GM21360 (cell line): ENCODE results near the gene SSR2.
"Not testable (repeated sequence)": the region's sequence is repeated elsewhere in the genome, so short reads cannot be mapped to it uniquely, and the experiment has no call there.

Experiments
- ATAC-seq: cut with Tn5 transposase; IDR thresholded peaks from one replicate; pipeline ENCODE4 v1.9.1; 2021; ENCODE audit warnings: mild to moderate bottlenecking, moderate library complexity; ENCODE audit not compliant: unreplicated experiment

SSR2 gene

GRCh38 chr1:156048663-156049258, 28.0 kb upstream of the SSR2 start:
- ATAC-seq = no peak

DNA sequence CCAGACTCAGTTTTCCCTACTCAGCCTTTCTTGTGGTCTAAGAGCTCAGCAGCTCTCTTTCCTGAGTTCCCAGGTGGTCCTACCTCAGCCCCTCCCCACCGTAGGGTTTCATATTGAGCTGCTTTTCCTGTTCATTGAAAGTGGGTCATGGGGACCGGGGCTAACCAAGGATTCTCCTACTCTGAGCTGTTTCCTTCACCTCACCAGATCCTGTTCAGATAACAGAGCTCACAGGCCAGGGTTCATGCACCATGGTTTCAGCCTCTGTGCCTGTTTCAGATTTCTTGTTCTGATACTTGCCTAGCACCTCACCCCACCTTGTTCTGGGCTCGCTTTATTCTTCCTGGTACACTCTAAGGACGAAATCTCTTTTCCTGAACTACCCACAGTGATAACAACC, 24.3 kb upstream of the SSR2 start:
- ATAC-seq = no peak

GRCh38 chr1:156042828-156043227, 22.1 kb upstream of the SSR2 start:
- ATAC-seq = no peak

DNA sequence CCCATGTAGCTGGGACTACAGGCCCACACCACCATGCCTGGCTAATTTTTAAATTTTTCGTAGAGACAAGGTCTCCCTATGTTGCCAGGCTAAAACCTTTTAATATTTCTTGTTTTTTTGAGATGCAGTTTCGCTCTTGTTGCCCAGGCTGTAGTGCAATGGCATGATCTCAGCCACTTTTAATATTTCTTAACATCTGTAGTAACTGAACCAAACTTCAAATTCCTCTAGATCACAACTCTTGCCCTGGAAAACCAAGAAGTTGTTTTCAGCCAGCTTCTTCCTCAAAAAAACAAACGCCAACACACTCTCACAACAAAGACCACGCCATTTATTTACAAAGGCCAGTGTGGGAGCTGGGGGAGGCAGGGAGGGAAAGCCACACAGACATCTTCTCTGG, 14.2 kb upstream of the SSR2 start:
- ATAC-seq = not testable (repeated sequence)

GRCh38 chr1:156033011-156033410, 12.3 kb upstream of the SSR2 start:
- no peak for ATAC-seq

DNA sequence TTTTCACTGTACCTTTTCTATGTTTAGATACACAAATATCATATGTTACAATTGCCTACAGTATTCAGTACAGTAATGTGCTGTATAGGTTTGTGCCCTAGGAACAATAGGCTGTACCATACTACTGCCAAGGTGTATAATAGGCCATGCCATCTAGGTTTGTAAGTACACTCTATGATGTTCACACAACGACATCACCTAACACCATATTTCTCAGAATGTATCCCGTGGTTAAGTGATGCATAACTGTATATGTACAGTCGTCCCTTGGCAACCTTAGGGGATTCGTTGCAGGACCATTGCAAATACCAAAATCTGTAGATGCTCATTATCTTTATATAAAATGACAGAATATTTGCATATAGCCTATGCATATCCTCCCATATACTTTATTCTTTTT, 5.8 kb upstream of the SSR2 start:
- no peak for ATAC-seq

DNA sequence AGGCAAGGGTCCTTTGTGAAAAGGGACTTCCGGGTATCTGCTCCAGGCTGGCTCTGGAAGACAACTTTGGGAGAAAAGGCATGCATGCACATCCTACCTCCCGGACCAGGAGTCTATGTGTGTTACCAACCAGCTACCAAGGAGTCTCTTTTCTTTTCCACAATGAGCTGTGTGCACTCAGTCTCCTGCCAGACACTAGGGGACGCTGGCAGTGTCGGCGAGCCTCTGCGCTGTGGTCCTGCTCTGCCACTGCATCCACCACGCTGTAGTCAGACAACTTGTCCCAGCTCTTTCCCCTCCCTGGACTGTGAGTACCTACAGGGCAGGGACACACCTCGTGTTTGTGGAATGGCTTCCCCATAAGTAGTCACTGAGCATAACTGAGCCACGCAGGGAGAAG, 5.1 kb upstream of the SSR2 start:
- no peak for ATAC-seq

DNA sequence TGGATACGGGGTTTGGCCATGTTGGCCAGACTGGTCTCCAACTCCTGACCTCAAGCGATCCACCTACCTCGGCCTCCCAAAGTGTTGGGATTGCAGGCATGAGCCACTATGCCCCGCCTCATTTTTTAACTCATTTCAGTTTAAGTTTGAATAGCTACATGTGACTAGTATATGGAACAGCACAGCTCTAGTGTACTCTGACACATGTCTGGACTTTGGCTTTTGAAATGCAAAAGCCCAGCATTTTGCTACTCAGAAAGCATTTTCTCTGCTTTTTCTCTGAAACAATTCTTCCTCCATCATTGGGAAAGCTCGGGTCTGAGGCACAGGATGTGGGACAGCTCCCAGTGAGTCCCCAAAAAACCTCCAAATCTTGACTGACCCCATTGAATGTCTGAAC, 4.0 kb upstream of the SSR2 start:
- no peak for ATAC-seq

- no peak for ATAC-seq
Measured at GRCh38 chr1:156021954-156022353, 1.2 kb upstream of the SSR2 start.

DNA sequence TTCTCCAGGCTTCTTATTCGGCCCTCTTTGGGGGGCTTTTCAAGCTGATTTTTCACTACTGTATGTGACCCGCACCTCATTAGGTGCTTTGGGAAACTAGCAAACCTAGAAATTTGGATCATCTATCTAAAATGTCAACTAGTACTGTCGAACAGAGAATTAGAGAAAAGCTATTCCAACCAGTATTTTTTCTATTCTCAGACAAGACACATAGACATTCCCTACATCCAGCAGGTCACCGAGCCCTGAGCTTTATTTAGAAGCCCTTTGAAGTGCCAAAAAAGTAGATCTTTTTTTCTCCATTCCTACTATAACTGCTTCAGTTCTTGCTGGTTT, 310 bp upstream of the SSR2 start:
- no peak for ATAC-seq

DNA sequence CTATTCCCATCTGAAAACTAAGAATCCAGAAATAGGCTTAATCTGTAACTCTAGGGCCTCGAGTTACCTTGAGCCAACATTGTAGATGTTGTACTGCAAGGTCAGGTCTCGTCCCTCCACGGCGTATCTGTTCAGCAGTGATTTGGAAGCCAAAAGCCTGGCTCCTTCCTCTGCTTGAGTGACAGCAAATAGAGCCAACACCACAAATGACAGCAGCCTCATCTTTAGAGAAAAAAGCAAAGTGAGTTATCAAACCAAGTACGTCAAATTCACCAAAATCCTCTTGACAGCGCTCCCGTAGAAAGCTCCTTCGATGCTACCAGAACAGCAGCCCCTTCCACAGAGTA, 832 bp downstream of the SSR2 start:
- ATAC-seq = no peak

DNA sequence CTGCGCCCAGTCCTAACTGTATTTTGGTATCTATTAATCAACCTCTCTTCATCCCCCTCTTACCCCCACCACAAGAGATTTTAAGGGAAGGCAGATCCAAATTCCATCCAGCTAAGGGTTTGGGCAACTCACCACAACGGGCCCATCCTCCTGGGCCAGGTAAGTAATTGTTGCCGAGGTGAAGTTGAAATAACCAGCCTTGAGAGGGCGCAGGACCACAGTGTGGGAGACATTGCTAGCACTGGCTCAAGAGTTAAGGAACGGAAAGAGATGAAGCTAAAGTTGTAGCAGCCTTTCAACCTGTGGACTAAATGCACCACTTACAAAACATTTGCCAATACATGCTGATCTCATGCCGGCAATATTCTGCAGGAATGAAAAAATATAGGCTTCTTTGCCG, 5.9 kb downstream of the SSR2 start:
- ATAC-seq = no peak

DNA sequence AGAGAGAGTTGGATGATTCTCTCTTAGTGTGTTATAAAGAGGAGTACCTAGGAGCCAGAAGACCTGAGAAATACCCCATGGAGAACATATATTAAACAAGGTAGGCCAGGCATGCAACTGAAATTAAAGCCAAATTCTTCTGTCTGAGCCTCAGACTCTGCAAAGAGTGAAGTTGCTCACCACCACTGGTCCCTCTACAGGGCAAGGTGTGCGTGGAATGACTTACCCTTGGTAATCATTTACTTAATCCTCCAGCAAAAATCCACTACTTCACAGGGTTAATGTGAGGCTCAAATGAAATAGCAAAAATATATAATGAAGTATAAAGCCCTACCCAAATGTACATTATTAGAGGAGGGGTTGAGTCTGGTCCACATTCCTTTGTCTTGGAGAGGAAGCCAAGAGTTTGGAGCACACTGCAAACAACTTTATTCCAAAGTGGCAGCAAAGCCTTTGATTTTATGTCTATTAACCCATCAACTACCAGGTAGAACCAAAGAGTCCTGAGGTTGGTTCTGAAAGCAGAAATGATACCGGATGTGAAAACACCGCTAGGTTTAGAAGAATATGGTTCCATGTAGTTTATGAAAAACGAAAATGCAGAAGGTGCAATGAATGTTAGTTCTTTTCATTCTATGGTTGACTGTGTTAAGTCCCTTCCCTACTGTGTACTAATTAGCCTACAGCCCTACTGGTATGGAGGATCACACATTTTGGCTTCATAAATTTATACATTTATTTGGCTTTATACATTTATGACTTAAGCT, 8.5 kb downstream of the SSR2 start:
- no peak for ATAC-seq

- ATAC-seq = no peak
Measured at GRCh38 chr1:156009404-156009803, 11.3 kb downstream of the SSR2 start.

GRCh38 chr1:156006666-156007376, 13.9 kb downstream of the SSR2 start:
- ATAC-seq = no peak

- no peak for ATAC-seq
Measured at GRCh38 chr1:156004843-156005584, 15.7 kb downstream of the SSR2 start.

DNA sequence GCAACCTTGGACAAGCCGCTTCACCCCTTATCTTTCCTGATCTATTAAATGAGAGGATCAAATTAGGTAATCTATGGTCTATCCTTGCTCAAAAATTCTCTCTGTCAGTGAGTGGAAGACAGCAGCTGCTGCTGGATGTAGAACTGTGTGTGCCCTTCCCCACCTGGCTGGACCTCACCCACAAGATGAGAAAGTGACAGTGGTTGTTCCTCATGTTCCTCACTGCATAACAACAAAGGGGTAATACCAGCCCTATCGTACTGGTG, 16.9 kb downstream of the SSR2 start:
- no peak for ATAC-seq

DNA sequence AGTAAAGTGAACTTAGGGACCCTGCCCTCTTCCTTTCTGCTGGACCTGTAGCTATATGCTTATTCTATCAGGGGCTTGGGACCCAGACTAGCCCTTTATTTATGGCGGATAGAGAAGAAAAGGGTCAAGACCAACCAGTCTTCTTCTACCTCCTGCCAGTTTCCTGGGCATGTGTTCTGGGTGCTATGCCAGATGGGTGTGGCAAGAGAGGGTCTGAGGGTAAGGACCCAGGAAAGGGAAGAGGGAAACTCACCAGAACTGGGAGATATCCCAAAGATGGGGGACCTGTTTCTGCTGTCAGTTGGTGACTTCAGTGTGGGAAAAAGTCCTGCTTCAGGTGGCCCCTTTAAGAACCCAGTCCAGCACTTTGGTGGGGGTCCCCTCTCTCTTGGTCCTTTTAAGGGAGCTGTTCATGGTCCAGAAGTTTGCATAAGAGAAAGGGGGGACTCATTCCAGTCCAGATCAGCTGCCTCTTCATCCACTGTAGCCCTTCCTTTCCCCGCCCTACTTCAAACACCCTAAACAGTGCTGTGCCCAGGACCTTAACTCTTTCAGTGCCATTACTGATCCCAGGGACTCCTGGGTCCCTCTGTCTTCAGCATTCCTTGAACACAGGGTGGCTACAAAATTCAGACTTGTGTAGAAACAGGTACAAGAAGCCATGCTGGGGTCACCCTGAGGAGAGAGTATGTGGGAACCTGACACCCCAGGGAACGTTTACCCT, 18.4 kb downstream of the SSR2 start:
- ATAC-seq = no peak

DNA sequence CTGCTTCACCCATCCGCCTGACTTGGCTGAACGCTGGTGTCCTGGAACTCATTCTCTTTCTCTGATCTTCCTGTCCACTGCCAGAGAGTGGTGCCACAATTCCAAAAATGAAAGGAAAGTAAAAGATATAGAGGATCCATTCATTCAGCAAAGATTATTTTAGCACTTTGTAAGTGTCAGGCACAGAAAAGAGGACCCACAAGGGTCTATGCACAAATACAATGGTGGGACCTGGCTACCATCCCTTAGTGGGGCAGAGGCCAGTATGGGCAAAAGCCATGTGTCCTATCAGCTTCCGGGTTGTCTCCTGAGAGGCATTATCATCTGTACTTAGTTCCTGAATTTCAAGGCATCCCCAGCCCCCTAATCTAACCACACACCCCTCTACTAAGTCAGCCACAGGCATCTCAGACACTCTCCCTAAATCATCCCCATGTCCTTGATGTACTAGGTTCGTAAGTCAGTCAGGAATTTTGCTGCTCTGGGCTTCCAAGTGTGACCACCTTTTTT, 19.0 kb downstream of the SSR2 start:
- no peak for ATAC-seq

- no peak for ATAC-seq
Measured at GRCh38 chr1:156001021-156001661, 19.6 kb downstream of the SSR2 start.

- ATAC-seq = no peak
Measured at GRCh38 chr1:155999964-156000363, 20.8 kb downstream of the SSR2 start.
